Stimulated activated CD4-positive, alpha-beta T cell treated with anti-CD3 and anti-CD28 coated beads, Interleukin-1b, Interleukin-23, amount 100 ng/mL, for 48 hours (primary cell): ENCODE measurements around the gene SNX7.

Experiments used
- DNase-seq: peaks from one replicate; pipeline ENCODE4 v3.0.0-alpha.2; 2020

SNX7 gene

GRCh38 chr1:98781906-98782305 is 120.4 kb downstream of the SNX7 start:
- DNase-seq, result no peak

GRCh38 chr1:98783821-98784220 is 122.3 kb downstream of the SNX7 start:
- DNase-seq, result no peak

- DNase-seq, result no peak
Observed at GRCh38 chr1:98791498-98791897, 130.0 kb downstream of the SNX7 start.

GRCh38 chr1:98792123-98792522 is 130.6 kb downstream of the SNX7 start:
- DNase-seq, result no peak

GRCh38 chr1:98793136-98793535 is 131.6 kb downstream of the SNX7 start:
- no peak for DNase-seq

GRCh38 chr1:98794196-98794886 is 132.8 kb downstream of the SNX7 start:
- peak; percentile 28 for DNase-seq

- no peak for DNase-seq
Observed at GRCh38 chr1:98796049-98796448, 134.5 kb downstream of the SNX7 start.

- DNase-seq, result no peak
Observed at GRCh38 chr1:98797506-98797905, 136.0 kb downstream of the SNX7 start.
